HL-60 (cell line): ENCODE measurements around the gene EFNA5.

ENCODE experiments used
- DNase-seq, 2 experiments: peaks; one replicate each; pipeline ENCODE4 v3.0.0-alpha.2; 2010 to 2020; ENCODE audit warnings: low read depth in 1 of 2, low spot score in 1 of 2
- H3K27ac ChIP-seq: fragments of 250-450 bp; sonication (Bioruptor Pico); replicated peaks from 2 replicates; pipeline ENCODE4 v1.5.1; 2020; ENCODE audit warnings: mild to moderate bottlenecking, moderate library complexity
- H3K27me3 ChIP-seq: fragments of 250-450 bp; sonication (Bioruptor Pico); 2 replicates; pipeline ENCODE4 v1.5.1; 2021; ENCODE audit warnings: mild to moderate bottlenecking, moderate library complexity; ENCODE audit not compliant: insufficient read depth, poor library complexity, severe bottlenecking
- H3K4me3 ChIP-seq: replicated peaks from 2 replicates; pipeline ENCODE4 v1.5.1; 2011; ENCODE audit warnings: mild to moderate bottlenecking, control low read depth, low read length; ENCODE audit not compliant: insufficient read depth
- GABPA ChIP-seq: IDR thresholded peaks from 2 replicates; pipeline ENCODE4 v1.6.1; 2012; ENCODE audit warnings: low read depth
- POLR2AphosphoS5 ChIP-seq: IDR thresholded peaks from 2 replicates; pipeline ENCODE4 v1.6.1; 2012; ENCODE audit warnings: low read depth
- SPI1 ChIP-seq: IDR thresholded peaks from 2 replicates; pipeline ENCODE4 v1.6.1; 2012; ENCODE audit warnings: low read depth, mild to moderate bottlenecking, borderline replicate concordance
- TF ChIP-seq, protein P1 (sequence below): IDR thresholded peaks from one replicate; pipeline ENCODE4 v1.5.1; 2011; ENCODE audit warnings: low read length, control low read depth, inconsistent platforms; ENCODE audit not compliant: insufficient read depth
- TF ChIP-seq, protein P2 (sequence below): IDR thresholded peaks from 2 replicates; pipeline ENCODE4 v1.6.1; 2012; ENCODE audit warnings: low read depth; ENCODE audit not compliant: insufficient replicate concordance

The EFNA5 gene

DNA sequence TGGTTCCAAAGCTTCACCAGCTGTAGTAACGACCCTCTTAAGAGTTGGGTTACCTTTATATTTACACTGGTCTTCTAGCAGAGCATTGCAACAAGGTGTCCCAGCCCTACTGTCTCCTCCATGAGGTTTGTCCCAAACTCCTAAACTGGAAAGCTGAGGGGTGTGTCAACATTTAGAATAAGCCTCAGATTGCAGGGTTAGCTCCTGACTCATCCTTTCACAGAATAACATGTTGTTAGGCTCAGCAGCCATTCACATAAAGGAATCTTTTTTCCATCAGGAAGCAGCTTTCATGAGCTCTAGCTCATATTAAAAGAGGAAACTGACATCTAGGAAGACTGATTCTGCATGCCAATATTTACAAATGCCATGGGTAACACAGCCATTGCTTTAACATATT, 238.7 kb downstream of the EFNA5 start:
- no peak for DNase-seq
- no peak overlapping the region for H3K4me3 ChIP-seq
- no peak overlapping the region for H3K27ac ChIP-seq
- H3K27me3 ChIP-seq, result no peaks in the 10 kb centered on the region
- TF ChIP-seq, protein P1, sequence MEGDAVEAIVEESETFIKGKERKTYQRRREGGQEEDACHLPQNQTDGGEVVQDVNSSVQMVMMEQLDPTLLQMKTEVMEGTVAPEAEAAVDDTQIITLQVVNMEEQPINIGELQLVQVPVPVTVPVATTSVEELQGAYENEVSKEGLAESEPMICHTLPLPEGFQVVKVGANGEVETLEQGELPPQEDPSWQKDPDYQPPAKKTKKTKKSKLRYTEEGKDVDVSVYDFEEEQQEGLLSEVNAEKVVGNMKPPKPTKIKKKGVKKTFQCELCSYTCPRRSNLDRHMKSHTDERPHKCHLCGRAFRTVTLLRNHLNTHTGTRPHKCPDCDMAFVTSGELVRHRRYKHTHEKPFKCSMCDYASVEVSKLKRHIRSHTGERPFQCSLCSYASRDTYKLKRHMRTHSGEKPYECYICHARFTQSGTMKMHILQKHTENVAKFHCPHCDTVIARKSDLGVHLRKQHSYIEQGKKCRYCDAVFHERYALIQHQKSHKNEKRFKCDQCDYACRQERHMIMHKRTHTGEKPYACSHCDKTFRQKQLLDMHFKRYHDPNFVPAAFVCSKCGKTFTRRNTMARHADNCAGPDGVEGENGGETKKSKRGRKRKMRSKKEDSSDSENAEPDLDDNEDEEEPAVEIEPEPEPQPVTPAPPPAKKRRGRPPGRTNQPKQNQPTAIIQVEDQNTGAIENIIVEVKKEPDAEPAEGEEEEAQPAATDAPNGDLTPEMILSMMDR, result no peak
- TF ChIP-seq POLR2AphosphoS5 (no peak), GABPA (no peak), SPI1 (no peak)
- TF ChIP-seq, protein P2, sequence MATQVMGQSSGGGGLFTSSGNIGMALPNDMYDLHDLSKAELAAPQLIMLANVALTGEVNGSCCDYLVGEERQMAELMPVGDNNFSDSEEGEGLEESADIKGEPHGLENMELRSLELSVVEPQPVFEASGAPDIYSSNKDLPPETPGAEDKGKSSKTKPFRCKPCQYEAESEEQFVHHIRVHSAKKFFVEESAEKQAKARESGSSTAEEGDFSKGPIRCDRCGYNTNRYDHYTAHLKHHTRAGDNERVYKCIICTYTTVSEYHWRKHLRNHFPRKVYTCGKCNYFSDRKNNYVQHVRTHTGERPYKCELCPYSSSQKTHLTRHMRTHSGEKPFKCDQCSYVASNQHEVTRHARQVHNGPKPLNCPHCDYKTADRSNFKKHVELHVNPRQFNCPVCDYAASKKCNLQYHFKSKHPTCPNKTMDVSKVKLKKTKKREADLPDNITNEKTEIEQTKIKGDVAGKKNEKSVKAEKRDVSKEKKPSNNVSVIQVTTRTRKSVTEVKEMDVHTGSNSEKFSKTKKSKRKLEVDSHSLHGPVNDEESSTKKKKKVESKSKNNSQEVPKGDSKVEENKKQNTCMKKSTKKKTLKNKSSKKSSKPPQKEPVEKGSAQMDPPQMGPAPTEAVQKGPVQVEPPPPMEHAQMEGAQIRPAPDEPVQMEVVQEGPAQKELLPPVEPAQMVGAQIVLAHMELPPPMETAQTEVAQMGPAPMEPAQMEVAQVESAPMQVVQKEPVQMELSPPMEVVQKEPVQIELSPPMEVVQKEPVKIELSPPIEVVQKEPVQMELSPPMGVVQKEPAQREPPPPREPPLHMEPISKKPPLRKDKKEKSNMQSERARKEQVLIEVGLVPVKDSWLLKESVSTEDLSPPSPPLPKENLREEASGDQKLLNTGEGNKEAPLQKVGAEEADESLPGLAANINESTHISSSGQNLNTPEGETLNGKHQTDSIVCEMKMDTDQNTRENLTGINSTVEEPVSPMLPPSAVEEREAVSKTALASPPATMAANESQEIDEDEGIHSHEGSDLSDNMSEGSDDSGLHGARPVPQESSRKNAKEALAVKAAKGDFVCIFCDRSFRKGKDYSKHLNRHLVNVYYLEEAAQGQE, result no peak

DNA sequence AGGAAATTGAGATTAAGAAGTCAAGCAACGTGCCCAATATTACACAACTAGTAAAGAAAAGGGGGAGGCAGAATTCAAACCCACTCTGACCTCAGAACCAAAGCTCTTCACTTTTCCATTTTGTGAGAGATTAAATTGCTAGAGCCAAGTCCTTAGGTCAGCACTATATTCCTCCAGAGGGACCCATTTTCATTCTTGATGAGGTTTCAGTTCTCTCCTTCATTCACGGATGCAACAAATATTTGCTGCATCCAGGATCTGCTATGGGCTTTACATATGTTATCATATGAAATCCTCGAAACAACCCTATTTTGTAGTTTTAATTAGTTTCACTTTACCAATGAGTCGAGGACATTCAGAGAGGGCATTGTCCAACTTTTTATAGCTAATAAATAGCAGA, 239.2 kb downstream of the EFNA5 start:
- no peaks in the 10 kb centered on the region for H3K27me3 ChIP-seq
- no peak overlapping the region for H3K27ac ChIP-seq
- TF ChIP-seq GABPA, result no peak
- TF ChIP-seq, protein P1, result no peak
- TF ChIP-seq, protein P2, result no peak
- TF ChIP-seq SPI1, result no peak
- TF ChIP-seq POLR2AphosphoS5, result no peak

DNA sequence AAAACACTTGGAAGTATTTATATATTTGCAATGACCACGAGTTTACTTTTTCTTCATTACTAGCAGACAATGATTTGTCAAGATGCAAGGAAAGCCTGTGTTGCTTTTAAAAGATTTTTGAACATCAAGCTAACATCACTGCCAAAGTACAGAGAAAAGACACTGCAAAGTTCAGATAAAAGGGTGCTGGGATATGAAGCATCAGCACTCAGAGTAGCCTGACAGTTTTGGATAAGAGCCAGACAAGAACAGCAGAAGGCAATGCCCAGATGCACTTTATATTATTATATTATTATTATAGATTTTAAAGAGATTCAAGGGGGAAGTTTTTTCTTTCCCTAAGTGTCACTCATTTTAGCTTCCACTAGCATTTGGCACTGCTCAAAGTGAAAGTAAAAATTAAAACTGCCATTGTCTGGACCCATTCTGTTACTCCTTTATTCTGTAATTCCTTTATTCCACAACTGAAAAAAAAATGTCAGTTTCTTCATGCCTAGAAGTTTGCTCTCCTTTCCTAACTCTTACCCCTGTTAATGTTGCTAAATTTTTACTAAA, 240.6 kb downstream of the EFNA5 start:
- TF ChIP-seq, protein P2, result no peak
- no peak for TF ChIP-seq GABPA
- TF ChIP-seq, protein P1, result no peak
- TF ChIP-seq POLR2AphosphoS5, result no peak
- TF ChIP-seq SPI1, result no peak
- Histone ChIP-seq H3K27me3 (no peaks in the 10 kb centered on the region), H3K4me3 (no peak overlapping the region), H3K27ac (no peak overlapping the region)
- DNase-seq, result no peak

More for the DNA sequence above, 239.2 kb downstream of the EFNA5 start:
- no peak for DNase-seq
- H3K4me3 ChIP-seq, result no peak overlapping the region
